22Rv1 (cell line): Measurements from ENCODE around the gene KRTAP6-2.

Source experiments
- ZFX ChIP-seq: fragments of 450-650 bp; IDR thresholded peaks from 2 replicates; pipeline ENCODE4 v1.6.1; 2017; ENCODE audit warnings: antibody characterized with exemption, borderline replicate concordance
- TF ChIP-seq, protein P1 (sequence below): fragments of 450-650 bp; IDR thresholded peaks from 2 replicates; pipeline ENCODE4 v1.5.1; 2017; ENCODE audit warnings: mild to moderate bottlenecking

DNA sequence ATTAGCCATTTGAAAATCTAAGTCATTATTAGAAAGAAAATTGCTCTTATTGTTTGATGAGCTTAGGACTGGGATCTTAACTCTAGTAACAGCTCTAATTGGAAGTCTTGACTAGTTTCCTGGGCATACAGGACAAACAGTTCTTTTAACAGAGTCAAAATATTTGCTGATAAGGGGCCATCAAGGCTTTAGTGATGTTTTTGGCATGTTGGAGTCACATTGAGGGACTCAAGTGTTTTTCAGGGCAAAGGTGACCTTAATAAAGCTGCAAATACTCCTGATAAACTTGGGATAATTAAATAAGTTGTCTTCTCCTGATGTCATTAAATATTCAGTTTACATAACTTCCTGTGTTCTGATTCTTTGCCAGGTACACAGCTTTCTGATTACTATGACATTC, 31.1 kb downstream of the KRTAP6-2 start:
- TF ChIP-seq, protein P1, sequence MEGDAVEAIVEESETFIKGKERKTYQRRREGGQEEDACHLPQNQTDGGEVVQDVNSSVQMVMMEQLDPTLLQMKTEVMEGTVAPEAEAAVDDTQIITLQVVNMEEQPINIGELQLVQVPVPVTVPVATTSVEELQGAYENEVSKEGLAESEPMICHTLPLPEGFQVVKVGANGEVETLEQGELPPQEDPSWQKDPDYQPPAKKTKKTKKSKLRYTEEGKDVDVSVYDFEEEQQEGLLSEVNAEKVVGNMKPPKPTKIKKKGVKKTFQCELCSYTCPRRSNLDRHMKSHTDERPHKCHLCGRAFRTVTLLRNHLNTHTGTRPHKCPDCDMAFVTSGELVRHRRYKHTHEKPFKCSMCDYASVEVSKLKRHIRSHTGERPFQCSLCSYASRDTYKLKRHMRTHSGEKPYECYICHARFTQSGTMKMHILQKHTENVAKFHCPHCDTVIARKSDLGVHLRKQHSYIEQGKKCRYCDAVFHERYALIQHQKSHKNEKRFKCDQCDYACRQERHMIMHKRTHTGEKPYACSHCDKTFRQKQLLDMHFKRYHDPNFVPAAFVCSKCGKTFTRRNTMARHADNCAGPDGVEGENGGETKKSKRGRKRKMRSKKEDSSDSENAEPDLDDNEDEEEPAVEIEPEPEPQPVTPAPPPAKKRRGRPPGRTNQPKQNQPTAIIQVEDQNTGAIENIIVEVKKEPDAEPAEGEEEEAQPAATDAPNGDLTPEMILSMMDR = no peak
- no peak for TF ChIP-seq ZFX
